Measurements from ENCODE around the gene TRIM69.
"Not testable (repeated sequence)": the region's sequence is repeated elsewhere in the genome, so short reads cannot be mapped to it uniquely, and the experiment has no call there.

The TRIM69 gene

GRCh38 chr15:44739222-44739847, 3.0 kb downstream of the TRIM69 start:
- DNase-seq (ENCODE audit: low read depth), result not testable (repeated sequence)

GRCh38 chr15:44743454-44743853, 7.1 kb downstream of the TRIM69 start:
- not testable (repeated sequence) for DNase-seq (ENCODE audit: low read depth)

GRCh38 chr15:44753345-44753744, 17.0 kb downstream of the TRIM69 start:
- DNase-seq (ENCODE audit: low read depth), result no peak

- no peak for DNase-seq (ENCODE audit: low read depth)
Observed at GRCh38 chr15:44763187-44763586, 26.9 kb downstream of the TRIM69 start.

GRCh38 chr15:44763848-44764247, 27.5 kb downstream of the TRIM69 start:
- DNase-seq (ENCODE audit: low read depth), result no peak

- DNase-seq (ENCODE audit: low read depth), result no peak
Observed at GRCh38 chr15:44765036-44765435, 28.7 kb downstream of the TRIM69 start.

GRCh38 chr15:44769521-44769920, 33.2 kb downstream of the TRIM69 start:
- no peak for DNase-seq (ENCODE audit: low read depth)

GRCh38 chr15:44770715-44771114, 34.4 kb downstream of the TRIM69 start:
- DNase-seq (ENCODE audit: low read depth), result not testable (repeated sequence)

- DNase-seq (ENCODE audit: low read depth), result no peak
Observed at GRCh38 chr15:44775953-44776352, 39.6 kb downstream of the TRIM69 start.

- no peak for DNase-seq (ENCODE audit: low read depth)
Observed at GRCh38 chr15:44779761-44780160, 43.4 kb downstream of the TRIM69 start.

GRCh38 chr15:44780608-44781007, 44.3 kb downstream of the TRIM69 start:
- DNase-seq (ENCODE audit: low read depth), result no peak

GRCh38 chr15:44781128-44781810, 44.9 kb downstream of the TRIM69 start:
- DNase-seq (ENCODE audit: low read depth), result no peak

- DNase-seq (ENCODE audit: low read depth), result no peak
Observed at GRCh38 chr15:44782516-44782915, 46.2 kb downstream of the TRIM69 start.

- not testable (repeated sequence) for DNase-seq (ENCODE audit: low read depth)
Observed at GRCh38 chr15:44784918-44785274, 48.6 kb downstream of the TRIM69 start.

GRCh38 chr15:44788748-44789147, 52.4 kb downstream of the TRIM69 start:
- DNase-seq (ENCODE audit: low read depth), result no peak

GRCh38 chr15:44790215-44790614, 53.9 kb downstream of the TRIM69 start:
- DNase-seq (ENCODE audit: low read depth), result no peak

GRCh38 chr15:44790656-44791055, 54.3 kb downstream of the TRIM69 start:
- DNase-seq (ENCODE audit: low read depth), result no peak

- no peak for DNase-seq (ENCODE audit: low read depth)
Observed at GRCh38 chr15:44792715-44793114, 56.4 kb downstream of the TRIM69 start.

GRCh38 chr15:44794072-44794471, 57.7 kb downstream of the TRIM69 start:
- DNase-seq (ENCODE audit: low read depth), result no peak

GRCh38 chr15:44796508-44796907, 60.2 kb downstream of the TRIM69 start:
- no peak for DNase-seq (ENCODE audit: low read depth)

- no peak for DNase-seq (ENCODE audit: low read depth)
Observed at GRCh38 chr15:44798826-44799225, 62.5 kb downstream of the TRIM69 start.

GRCh38 chr15:44801364-44801763, 65.0 kb downstream of the TRIM69 start:
- no peak for DNase-seq (ENCODE audit: low read depth)

- DNase-seq (ENCODE audit: low read depth), result no peak
Observed at GRCh38 chr15:44801797-44802196, 65.5 kb downstream of the TRIM69 start.

- no peak for DNase-seq (ENCODE audit: low read depth)
Observed at GRCh38 chr15:44802336-44802735, 66.0 kb downstream of the TRIM69 start.
